Astrocyte of the spinal cord (primary cell): ENCODE data around the gene NEK2.

Experiments
- DNase-seq: peaks from one replicate; pipeline ENCODE4 v3.0.0; 2011; ENCODE audit warnings: low read depth, low spot score
- H3K4me3 ChIP-seq: 2 replicates; pipeline ENCODE4 v1.5.1; 2011; ENCODE audit warnings: low read depth, mild to moderate bottlenecking, low read length, moderate library complexity
- in situ Hi-C: cut with HindIII; loops from 2 replicates; pipeline ENCODE4 v1.10.0; 2017; ENCODE audit warnings: low sequenced_read_pairs
- TF ChIP-seq, protein P1 (sequence below): IDR thresholded peaks from 2 replicates; pipeline ENCODE4 v1.5.1; 2012; ENCODE audit warnings: low read depth, mild to moderate bottlenecking, low read length, inconsistent platforms

Gene NEK2

DNA sequence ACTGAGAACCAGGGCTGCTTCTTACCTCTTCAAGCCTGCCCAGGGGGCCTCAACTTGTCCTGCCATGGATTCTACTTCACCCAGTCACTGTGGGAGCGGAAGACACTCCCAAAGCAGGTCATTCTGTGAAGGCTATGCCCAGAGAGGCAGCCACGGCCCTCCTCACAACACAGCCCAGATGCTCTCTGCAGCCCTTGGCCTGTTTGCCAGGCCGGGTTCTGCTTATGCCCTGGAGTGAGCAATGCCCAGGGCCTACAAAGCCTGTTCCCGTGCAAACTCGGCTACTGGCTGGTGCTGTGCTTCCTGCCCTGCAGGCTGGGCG is 62.7 kb downstream of the NEK2 start:
- TF ChIP-seq, protein P1, sequence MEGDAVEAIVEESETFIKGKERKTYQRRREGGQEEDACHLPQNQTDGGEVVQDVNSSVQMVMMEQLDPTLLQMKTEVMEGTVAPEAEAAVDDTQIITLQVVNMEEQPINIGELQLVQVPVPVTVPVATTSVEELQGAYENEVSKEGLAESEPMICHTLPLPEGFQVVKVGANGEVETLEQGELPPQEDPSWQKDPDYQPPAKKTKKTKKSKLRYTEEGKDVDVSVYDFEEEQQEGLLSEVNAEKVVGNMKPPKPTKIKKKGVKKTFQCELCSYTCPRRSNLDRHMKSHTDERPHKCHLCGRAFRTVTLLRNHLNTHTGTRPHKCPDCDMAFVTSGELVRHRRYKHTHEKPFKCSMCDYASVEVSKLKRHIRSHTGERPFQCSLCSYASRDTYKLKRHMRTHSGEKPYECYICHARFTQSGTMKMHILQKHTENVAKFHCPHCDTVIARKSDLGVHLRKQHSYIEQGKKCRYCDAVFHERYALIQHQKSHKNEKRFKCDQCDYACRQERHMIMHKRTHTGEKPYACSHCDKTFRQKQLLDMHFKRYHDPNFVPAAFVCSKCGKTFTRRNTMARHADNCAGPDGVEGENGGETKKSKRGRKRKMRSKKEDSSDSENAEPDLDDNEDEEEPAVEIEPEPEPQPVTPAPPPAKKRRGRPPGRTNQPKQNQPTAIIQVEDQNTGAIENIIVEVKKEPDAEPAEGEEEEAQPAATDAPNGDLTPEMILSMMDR, result no peak
- in situ Hi-C loops, result no loop called here
- DNase-seq, result no peak
- no peak overlapping the region for H3K4me3 ChIP-seq
